GM21367 (cell line): Measurements from ENCODE around the gene BANK1.

ENCODE experiments used
- ATAC-seq: cut with Tn5 transposase; IDR thresholded peaks from one replicate; pipeline ENCODE4 v1.9.1; 2021; ENCODE audit not compliant: unreplicated experiment

BANK1 gene

GRCh38 chr4:101954975-101955678 is 164.6 kb downstream of the BANK1 start:
- ATAC-seq: no peak

DNA sequence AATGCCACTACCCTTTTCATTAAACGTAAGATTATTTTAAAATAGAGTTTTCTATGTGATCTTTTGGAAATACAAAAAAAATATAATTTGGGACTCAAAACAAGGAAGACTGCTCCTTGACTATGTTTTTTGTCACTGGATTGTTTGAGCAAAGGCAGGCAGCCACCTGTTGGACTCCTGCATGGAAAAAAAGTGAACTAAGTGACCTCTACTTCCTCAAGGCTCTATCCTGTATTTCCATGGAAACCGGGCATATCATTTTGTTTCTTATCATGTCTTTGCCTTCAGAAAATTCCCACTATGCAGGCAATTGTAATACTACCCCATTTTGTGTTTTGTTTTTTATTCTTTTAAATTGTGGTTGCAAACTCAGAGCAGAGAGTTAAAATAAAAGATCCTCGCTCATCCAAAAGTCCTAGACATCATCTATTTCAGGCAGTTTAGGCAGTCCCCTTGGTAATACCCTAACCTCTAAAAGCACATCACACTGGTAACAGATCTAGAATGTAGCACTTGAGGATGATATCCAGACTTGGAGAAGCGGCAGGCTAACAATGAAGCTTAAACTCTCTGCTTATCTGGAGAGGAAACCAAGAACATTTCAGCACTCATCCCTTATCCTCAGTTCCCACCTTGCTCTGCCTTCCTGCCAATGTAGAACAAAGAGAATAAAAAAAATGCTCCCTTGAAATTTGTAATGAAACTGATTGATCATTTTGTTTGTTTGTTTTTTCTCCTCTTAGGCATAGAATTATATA is 165.7 kb downstream of the BANK1 start:
- no peak for ATAC-seq

- ATAC-seq: no peak
Observed at GRCh38 chr4:101958547-101958946, 168.0 kb downstream of the BANK1 start.

- ATAC-seq: no peak
Observed at GRCh38 chr4:101960431-101960830, 169.9 kb downstream of the BANK1 start.

DNA sequence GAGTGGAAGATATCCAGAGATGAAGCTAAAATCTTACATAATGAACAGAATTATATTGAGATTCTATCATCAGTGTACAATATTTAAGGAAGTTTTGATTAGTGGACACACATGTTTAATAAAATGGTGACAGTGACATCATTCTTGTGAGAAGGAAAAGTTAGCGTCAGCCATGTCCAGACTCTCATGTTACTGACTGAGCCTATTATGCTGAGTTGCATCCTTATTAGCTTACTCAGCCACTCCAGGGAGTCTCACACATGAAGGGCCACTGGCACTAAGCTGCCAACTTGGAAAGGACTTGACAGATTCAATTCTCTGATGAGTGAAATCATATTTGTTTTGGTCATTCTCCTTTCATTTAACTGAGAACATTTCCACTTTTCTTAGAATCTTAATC is 170.6 kb downstream of the BANK1 start:
- ATAC-seq: no peak

DNA sequence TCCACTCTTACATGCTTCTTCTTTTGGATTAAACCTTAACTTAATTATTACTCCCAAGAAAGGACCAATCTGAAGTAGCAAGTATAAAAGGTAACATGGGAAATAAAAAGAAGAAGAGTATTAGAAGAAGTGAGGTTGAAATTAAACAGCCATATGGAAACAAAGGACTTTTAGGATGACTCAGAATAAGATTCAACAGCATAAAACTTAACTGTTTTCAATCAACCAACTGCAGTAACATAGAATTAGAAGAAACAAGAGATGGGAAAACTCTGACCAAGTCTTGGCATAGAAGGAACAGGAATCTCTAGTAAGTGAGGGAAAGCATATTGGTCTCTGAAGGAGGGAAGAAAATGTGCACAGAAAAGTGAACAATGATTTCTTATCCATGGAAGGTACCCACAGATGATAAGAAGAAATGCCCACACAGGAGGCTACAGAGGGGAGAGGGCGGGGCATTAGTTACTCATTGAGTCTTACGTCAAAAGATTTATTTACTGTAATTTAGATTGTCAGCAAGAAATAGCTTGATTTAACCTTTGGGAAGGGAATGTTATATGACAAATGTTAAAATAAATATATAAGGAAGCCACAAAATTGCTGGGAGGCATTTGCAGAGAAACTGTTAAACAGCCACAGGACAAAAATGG is 177.3 kb downstream of the BANK1 start:
- ATAC-seq: no peak

DNA sequence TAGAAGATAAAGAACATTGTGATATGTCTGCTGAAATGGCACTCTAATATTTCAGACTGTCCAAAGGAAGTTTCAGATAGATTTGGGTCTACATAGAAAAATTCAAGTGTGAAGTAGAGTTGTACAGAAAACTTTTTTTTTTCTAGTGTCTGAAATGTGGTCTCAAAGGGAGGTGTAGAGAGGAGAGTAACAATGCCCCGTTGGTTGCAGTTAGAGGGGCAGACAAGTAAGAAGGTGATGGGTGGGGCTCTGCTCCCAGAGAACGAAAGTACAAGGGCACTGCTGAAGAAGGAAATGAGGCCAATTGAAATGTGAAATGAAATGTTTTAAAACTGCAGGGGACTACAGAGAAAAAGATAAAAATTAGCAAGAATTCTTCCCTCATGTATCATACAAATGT is 177.8 kb downstream of the BANK1 start:
- ATAC-seq: no peak

DNA sequence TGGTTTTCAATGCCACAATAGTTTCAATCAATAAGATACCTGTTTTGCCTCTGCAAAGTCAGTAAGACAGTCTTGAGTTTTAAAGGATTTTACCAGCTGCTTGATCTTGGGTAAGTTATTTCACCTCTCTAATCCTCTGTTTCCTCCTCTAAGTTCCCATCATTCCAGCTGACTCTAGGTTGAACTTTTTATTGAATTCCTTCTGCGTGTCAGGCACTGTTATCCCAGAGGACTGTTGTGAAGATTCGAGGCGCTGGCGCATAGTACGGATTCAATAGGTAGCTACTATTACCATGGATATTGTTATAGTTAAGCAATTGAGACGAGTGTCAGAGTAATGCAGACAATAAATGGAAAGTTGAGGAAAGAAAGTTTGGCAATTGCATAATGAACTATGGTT is 179.4 kb downstream of the BANK1 start:
- ATAC-seq: no peak

- no peak for ATAC-seq
Observed at GRCh38 chr4:101970547-101971155, 180.1 kb downstream of the BANK1 start.

GRCh38 chr4:101972791-101973190 is 182.3 kb downstream of the BANK1 start:
- ATAC-seq: no peak

GRCh38 chr4:101973361-101973760 is 182.8 kb downstream of the BANK1 start:
- ATAC-seq: no peak

DNA sequence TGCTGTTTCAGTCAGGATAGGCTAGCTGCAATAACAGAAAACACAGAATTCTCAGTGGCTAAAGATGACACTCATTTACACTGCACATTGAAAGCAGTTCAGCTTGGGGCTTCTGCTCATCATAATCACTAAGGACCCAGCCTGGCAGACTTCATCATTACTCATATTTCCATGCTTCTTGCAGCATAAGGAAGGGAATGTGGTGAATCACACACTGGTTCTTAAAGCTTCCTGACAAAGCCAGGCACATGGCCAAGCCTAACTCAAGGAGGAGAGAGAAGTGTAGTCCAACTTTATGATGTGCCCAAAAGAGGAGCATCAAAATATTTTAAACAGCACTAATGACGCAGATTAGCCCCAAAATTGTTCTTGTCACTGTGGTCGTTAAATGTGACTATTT is 186.5 kb downstream of the BANK1 start:
- ATAC-seq: no peak

- ATAC-seq: no peak
Observed at GRCh38 chr4:101981756-101982155, 191.2 kb downstream of the BANK1 start.

- ATAC-seq: no peak
Observed at GRCh38 chr4:101983835-101984234, 193.3 kb downstream of the BANK1 start.

GRCh38 chr4:101987623-101988243 is 197.2 kb downstream of the BANK1 start:
- peak; percentile 73 for ATAC-seq

DNA sequence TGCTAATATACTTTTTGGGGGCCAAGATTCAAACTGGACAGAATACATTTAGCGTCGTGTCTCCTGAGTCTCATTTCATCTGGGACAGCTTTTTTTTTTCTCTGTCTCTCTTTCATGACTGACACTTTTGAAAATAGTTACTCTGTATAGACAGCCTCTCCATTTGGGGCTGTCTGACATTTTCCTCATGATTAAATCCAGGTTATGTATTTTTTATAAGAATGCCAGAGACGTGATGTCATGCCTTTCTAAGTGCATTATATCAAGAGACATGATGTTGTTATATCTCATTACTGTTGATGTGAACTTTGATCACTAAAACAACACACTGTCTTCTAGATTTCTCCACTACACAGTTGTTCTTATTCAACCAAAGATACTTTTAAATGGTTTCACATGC is 199.0 kb downstream of the BANK1 start:
- ATAC-seq: no peak

GRCh38 chr4:101992446-101992845 is 201.9 kb downstream of the BANK1 start:
- no peak for ATAC-seq

DNA sequence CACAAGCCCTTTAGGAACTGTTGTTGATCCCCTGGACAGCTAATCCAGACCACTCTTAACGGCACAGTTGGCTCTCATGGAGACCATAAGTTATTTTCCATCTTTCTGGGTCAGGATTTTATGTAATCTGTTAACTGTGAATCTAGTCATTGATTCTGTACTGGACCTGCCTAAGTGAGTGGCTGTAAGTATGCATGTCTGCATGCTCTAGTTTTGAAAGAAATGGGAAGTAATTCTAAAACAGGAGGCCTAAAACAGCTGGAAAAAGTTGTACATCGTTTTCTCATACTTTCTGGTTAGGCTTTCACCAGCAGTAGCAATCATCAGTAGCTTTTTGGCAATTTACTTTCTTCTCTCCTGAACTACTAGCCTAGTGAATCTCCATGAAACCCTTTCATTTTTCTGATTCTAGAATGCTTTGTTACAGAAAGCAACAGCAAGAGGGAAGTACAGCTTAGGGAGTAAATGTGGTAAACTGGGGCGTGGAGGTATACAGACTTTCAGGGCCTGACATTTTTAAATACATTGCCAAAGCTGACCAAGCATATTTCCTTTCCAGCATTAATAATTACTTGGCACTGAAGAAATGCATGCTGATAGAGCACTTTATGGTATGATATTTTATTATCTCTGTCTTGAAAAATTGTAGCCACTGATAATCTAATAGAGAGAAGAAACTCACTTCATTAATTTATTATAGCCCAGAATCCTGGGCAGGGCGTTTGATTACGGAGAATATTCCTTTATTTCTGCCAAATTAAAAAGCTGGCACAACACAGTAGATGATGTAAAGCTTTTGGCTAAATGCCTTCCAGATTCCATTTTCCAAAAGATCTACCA is 202.7 kb downstream of the BANK1 start:
- ATAC-seq: no peak

DNA sequence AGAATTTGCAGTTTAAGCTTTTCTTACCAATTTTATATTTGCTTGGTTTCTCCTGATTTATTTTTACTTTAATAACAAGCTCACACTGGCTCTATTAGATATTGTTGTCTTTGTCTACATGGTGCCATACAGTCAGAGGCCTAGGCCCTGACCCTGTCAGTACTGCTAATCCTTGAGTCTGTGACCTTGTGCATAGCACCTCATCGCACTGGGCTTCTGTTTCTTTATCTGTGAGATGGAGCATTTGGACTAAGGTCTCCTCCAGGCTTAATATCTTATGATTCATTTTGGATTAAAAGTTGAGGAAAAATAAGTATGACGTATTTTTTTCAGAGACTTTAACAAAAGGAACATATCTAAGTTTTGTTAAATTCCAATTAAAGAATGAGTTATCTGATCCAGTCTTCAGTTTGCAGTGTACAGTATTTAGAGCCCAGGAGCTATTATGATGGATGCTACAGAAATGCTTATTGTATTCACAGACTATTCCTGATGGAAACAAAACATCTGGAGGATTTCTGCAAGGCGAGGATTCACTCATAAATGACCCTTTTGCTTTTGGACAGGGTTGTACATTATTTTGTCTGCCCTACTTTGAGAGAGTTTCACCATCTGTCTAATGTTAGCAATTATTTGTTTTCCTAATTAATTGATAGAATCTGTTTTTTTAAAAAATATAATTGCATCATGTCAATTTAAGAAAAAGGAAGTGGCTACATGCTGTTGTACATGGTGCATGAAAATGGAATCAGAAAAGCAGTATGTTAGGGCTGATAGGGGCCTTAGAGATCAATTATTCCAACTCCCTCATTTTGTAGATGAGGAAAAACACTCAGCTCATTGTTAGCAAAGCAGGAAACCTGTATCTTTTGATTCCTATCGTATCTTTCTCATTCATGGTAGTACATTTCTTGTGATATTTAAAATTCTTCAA is 203.6 kb downstream of the BANK1 start:
- no peak for ATAC-seq
